Astrocyte (in vitro differentiated cells and primary cell): ENCODE data around the gene MIF.

ENCODE experiments used
- EZH2 ChIP-seq: IDR thresholded peaks from 2 replicates; pipeline ENCODE4 v1.6.1; 2012; ENCODE audit warnings: mild to moderate bottlenecking, low read length, inconsistent platforms; ENCODE audit not compliant: insufficient read depth
- TF ChIP-seq, protein P1 (sequence below): IDR thresholded peaks from 2 replicates; pipeline ENCODE4 v1.5.1; 2011; ENCODE audit warnings: low read depth, mild to moderate bottlenecking, inconsistent platforms, low read length, moderate library complexity; ENCODE audit not compliant: insufficient read depth

- TF ChIP-seq, protein P1, sequence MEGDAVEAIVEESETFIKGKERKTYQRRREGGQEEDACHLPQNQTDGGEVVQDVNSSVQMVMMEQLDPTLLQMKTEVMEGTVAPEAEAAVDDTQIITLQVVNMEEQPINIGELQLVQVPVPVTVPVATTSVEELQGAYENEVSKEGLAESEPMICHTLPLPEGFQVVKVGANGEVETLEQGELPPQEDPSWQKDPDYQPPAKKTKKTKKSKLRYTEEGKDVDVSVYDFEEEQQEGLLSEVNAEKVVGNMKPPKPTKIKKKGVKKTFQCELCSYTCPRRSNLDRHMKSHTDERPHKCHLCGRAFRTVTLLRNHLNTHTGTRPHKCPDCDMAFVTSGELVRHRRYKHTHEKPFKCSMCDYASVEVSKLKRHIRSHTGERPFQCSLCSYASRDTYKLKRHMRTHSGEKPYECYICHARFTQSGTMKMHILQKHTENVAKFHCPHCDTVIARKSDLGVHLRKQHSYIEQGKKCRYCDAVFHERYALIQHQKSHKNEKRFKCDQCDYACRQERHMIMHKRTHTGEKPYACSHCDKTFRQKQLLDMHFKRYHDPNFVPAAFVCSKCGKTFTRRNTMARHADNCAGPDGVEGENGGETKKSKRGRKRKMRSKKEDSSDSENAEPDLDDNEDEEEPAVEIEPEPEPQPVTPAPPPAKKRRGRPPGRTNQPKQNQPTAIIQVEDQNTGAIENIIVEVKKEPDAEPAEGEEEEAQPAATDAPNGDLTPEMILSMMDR, result no peak
- TF ChIP-seq EZH2, result no peak
These were observed 7.4 kb downstream of the MIF start for GRCh38 chr22:23901600-23901999.
